Endothelial cell (in vitro differentiated cells): ENCODE data around the gene SRP68. TPM values are rescaled to one million over a fixed set of nuclear protein-coding genes. Genes with fewer than 3 reads are reported as not detected.
"Not testable (repeated sequence)": the region's sequence is repeated elsewhere in the genome, so short reads cannot be mapped to it uniquely, and the experiment has no call there.

ENCODE experiments used
- DNase-seq: peaks from one replicate; pipeline ENCODE4 v3.0.0; 2021; ENCODE audit warnings: low spot score
- H3K27ac Mint-ChIP-seq: one replicate; pipeline ENCODE4 v1.8.0; 2021; ENCODE audit warnings: mixed read lengths, inconsistent platforms; ENCODE audit not compliant: unreplicated experiment
- H3K27me3 Mint-ChIP-seq: one replicate; pipeline ENCODE4 v1.8.0; 2021; ENCODE audit warnings: mild to moderate bottlenecking, moderate library complexity, mixed read lengths, inconsistent platforms; ENCODE audit not compliant: unreplicated experiment
- H3K36me3 Mint-ChIP-seq: one replicate; pipeline ENCODE4 v1.8.0; 2021; ENCODE audit warnings: mild to moderate bottlenecking, low read depth, mixed read lengths, inconsistent platforms; ENCODE audit not compliant: unreplicated experiment
- H3K4me1 Mint-ChIP-seq: one replicate; pipeline ENCODE4 v1.8.0; 2021; ENCODE audit warnings: mild to moderate bottlenecking, mixed read lengths, inconsistent platforms; ENCODE audit not compliant: unreplicated experiment
- H3K4me3 Mint-ChIP-seq: one replicate; pipeline ENCODE4 v1.8.0; 2021; ENCODE audit warnings: mild to moderate bottlenecking, mixed read lengths, inconsistent platforms; ENCODE audit not compliant: unreplicated experiment
- H3K9me3 Mint-ChIP-seq: one replicate; pipeline ENCODE4 v1.8.0; 2021; ENCODE audit warnings: mixed read lengths, inconsistent platforms; ENCODE audit not compliant: unreplicated experiment
- total RNA-seq: library from RNA; stranded (reverse); fragmentation: NEBNext Ultra II Directional; extraction: Animal tissue kit (Norgen Biotek cat#: 25700); gene quantifications from one replicate; pipeline ENCODE4 v1.2.1, GENCODE V29; 2021; ENCODE audit not compliant: unreplicated experiment
- TF ChIP-seq, protein P1 (sequence below): fragments of 200-600 bp; sonication (generic); IDR thresholded peaks from one replicate; pipeline ENCODE4 v1.5.0; 2021; ENCODE audit warnings: antibody characterized with exemption; ENCODE audit not compliant: unreplicated experiment

SRP68 gene
- total RNA-seq, 1 donor from 2014 or later: 62.6 TPM

DNA sequence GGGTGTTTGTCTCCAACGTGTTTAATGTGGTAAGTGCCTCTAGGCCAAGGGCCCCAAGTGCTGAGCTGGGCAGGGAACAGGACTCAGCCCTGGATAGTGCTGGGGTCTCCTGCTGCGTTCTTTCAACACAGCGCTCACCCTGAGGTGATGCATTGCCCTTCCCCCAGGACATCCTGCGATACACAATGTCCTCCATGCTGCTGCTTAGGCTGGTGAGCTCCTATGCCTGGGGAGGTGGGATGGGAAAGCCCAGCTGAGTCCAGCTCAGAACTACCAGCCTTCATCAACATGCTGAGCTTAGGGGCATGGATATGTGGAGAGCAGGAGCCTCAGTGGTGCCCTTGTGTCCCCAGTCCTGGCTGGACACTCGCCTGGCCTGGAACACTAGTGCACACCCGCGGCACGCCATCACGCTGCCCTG, 7.2 kb upstream of the SRP68 start:
- DNase-seq: no peak
- no peaks in the 10 kb centered on the region for H3K9me3 Mint-ChIP-seq
- peaks cover 47% of the 10 kb centered on the region for H3K27me3 Mint-ChIP-seq
- no peak overlapping the region for H3K27ac Mint-ChIP-seq
- no peak overlapping the region for H3K4me3 Mint-ChIP-seq
- peaks cover 17% of the 10 kb centered on the region for H3K4me1 Mint-ChIP-seq
- H3K36me3 Mint-ChIP-seq: peaks cover 10% of the 10 kb centered on the region
- TF ChIP-seq, protein P1, sequence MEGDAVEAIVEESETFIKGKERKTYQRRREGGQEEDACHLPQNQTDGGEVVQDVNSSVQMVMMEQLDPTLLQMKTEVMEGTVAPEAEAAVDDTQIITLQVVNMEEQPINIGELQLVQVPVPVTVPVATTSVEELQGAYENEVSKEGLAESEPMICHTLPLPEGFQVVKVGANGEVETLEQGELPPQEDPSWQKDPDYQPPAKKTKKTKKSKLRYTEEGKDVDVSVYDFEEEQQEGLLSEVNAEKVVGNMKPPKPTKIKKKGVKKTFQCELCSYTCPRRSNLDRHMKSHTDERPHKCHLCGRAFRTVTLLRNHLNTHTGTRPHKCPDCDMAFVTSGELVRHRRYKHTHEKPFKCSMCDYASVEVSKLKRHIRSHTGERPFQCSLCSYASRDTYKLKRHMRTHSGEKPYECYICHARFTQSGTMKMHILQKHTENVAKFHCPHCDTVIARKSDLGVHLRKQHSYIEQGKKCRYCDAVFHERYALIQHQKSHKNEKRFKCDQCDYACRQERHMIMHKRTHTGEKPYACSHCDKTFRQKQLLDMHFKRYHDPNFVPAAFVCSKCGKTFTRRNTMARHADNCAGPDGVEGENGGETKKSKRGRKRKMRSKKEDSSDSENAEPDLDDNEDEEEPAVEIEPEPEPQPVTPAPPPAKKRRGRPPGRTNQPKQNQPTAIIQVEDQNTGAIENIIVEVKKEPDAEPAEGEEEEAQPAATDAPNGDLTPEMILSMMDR: no peak

DNA sequence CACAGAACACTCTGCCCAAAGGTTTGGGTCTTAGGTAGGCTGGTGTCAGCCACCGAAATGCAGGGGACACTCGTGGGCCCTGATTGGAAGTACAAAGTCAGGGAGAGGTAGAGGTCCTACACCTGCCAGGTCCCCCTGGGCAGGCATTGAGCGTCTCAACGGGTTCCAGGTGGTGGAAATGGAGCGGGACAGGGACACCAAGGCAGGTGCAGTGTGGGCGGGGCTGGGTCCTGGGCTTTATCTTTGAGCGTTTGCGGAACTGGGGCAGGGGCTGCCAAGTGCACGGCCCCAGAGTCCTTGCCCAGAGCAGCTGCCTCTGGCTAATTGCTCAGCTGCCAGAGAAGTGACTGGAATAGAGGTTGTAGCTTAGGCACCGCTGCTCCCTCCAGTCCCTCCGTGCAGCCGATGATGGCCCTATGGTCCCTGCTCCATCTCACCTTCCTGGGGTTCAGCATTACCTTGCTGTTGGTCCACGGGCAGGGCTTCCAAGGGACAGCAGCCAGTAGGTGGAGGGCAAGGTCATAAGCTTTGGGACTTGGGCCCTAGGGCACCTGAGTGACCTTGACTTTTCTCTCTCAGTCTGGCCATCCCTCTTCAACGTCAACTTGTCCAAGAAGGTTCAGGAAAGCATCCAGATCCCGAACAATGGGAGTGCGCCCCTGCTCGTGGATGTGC, 6.7 kb upstream of the SRP68 start, which contains the start of gene ZACN:
Gene ZACN, plus strand, starts transcription at position 323 of the 675 bp plus-strand sequence. Its CDS starts 83 bp downstream, at position 406.
- Mint-ChIP-seq H3K27me3 (peaks cover 47% of the 10 kb centered on the region), H3K9me3 (no peaks in the 10 kb centered on the region), H3K4me3 (no peak within 1 kb of the TSS), H3K36me3 (peaks cover 5% of the 10 kb centered on the region), H3K27ac (no peak within 1 kb of the TSS), H3K4me1 (peaks cover 17% of the 10 kb centered on the region)
- TF ChIP-seq, protein P1: no peak
- no peak for DNase-seq

DNA sequence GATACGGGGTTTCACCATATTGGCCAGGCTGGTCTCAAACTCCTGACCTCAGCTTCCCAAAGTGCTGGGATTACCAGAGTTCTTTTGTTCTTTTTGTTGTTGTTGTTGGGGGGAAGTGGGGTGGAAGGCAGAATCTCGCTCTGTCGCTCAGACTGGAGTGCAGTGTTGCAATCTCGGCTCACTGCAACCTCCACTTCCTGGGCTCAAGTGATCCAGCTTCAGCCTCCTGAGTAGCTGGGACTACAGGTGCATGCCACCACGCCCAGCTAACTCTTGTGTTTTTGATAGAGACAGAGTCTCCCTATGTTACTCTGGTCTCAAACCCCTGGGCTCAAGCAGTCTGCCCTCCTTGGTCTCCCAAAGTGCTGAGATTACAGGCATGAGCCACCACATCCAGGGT, 6.1 kb upstream of the SRP68 start:
- peaks cover 48% of the 10 kb centered on the region for H3K27me3 Mint-ChIP-seq
- DNase-seq, H3K9me3 Mint-ChIP-seq, H3K27ac Mint-ChIP-seq, H3K4me3 Mint-ChIP-seq, H3K36me3 Mint-ChIP-seq: not testable (repeated sequence)
- peaks cover 17% of the 10 kb centered on the region for H3K4me1 Mint-ChIP-seq

DNA sequence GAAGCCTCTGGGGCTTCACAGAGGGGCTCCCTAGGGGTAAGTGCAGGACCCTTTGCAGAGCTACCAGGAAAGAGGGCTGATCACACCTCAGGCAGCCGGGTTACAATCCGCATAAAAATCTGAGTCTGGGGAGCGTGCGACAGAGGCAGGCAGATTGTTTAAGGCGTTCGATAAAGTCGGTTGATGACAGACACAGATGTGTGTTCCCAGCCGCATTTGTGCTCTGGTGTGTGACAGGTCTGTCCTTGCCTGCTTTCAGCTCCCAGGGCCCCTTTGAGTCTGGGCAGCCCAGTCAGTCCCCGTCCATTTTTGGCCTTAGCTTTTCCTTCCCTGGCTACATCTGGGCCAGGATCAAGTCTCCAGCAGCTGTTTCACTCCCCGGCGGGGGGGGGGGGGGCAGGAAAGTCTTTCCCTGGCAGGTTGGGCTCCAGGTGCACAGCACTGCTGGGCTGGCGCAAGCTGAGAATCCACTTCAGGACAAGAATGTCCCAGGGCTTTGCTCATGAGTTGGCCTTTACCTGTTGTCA, 5.3 kb upstream of the SRP68 start:
- Mint-ChIP-seq H3K27me3 (peaks cover 48% of the 10 kb centered on the region), H3K36me3 (peaks cover 3% of the 10 kb centered on the region), H3K27ac (peak overlapping the region; percentile 18), H3K4me1 (peaks cover 17% of the 10 kb centered on the region), H3K9me3 (no peaks in the 10 kb centered on the region), H3K4me3 (no peak overlapping the region)
- no peak for DNase-seq
- TF ChIP-seq, protein P1: no peak

DNA sequence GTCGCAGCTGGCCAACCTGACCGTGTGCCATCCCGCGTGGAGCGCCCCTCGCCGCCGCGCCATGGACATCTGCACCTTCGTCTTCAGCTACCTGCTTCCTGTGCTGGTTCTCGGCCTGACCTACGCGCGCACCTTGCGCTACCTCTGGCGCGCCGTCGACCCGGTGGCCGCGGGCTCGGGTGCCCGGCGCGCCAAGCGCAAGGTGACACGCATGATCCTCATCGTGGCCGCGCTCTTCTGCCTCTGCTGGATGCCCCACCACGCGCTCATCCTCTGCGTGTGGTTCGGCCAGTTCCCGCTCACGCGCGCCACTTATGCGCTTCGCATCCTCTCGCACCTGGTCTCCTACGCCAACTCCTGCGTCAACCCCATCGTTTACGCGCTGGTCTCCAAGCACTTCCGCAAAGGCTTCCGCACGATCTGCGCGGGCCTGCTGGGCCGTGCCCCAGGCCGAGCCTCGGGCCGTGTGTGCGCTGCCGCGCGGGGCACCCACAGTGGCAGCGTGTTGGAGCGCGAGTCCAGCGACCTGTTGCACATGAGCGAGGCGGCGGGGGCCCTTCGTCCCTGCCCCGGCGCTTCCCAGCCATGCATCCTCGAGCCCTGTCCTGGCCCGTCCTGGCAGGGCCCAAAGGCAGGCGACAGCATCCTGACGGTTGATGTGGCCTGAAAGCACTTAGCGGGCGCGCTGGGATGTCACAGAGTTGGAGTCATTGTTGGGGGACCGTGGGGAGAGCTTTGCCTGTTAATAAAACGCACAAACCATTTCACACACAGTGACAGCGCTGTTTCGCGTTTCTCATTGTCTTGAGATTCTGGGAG, 4.7 kb upstream of the SRP68 start:
- Mint-ChIP-seq H3K4me3 (peak overlapping the region; percentile 62), H3K36me3 (peaks cover 3% of the 10 kb centered on the region), H3K9me3 (no peaks in the 10 kb centered on the region), H3K27me3 (peaks cover 44% of the 10 kb centered on the region), H3K27ac (peak overlapping the region; percentile 18), H3K4me1 (peaks cover 17% of the 10 kb centered on the region)
- TF ChIP-seq, protein P1: no peak
- no peak for DNase-seq
